ENCODE measurements around the gene ALOX15B. TPM values are rescaled to one million over a fixed set of nuclear protein-coding genes. Genes with fewer than 3 reads are reported as not detected.

ALOX15B gene
- total RNA-seq, 2 experiments from 2014 or later = not detected

GRCh38 chr17:8046929-8047768 lies 8.3 kb downstream of the ALOX15B start:
- no peaks in the 10 kb centered on the region for H3K36me3 Mint-ChIP-seq
- no peaks in the 10 kb centered on the region for H3K4me1 Mint-ChIP-seq (ENCODE audit: low read depth)
- no peaks in the 10 kb centered on the region for H3K9me3 Mint-ChIP-seq
- no peak overlapping the region for H3K27ac Mint-ChIP-seq
- peaks cover 2% of the 10 kb centered on the region for H3K27me3 Mint-ChIP-seq
- intact Hi-C loops (cut with micrococcal nuclease) = no loop called here
- no peak for DNase-seq
- ChIA-PET CTCF (interaction anchor here (0.6 kb wide), 1 partner anchor 9 kb away, joined by 3 read pairs; no protein-coding TSS in a partner anchor), POLR2A (no interaction called here)
- H3K4me3 Mint-ChIP-seq = no peak overlapping the region

GRCh38 chr17:8047769-8048110 lies 8.9 kb downstream of the ALOX15B start:
- intact Hi-C loops (cut with micrococcal nuclease) = no loop called here
- H3K4me1 Mint-ChIP-seq (ENCODE audit: low read depth) = no peaks in the 10 kb centered on the region
- no peak for DNase-seq
- peaks cover 2% of the 10 kb centered on the region for H3K27me3 Mint-ChIP-seq
- no peak overlapping the region for H3K27ac Mint-ChIP-seq
- CTCF ChIA-PET = no interaction called here
- no peaks in the 10 kb centered on the region for H3K9me3 Mint-ChIP-seq
- H3K36me3 Mint-ChIP-seq = no peaks in the 10 kb centered on the region
- POLR2A ChIA-PET = no interaction called here
- no peak overlapping the region for H3K4me3 Mint-ChIP-seq

GRCh38 chr17:8048236-8048635 lies 9.4 kb downstream of the ALOX15B start:
- DNase-seq = no peak
- Mint-ChIP-seq H3K4me1 (ENCODE audit: low read depth) (no peaks in the 10 kb centered on the region), H3K27ac (no peak overlapping the region), H3K36me3 (no peaks in the 10 kb centered on the region), H3K27me3 (peaks cover 2% of the 10 kb centered on the region), H3K4me3 (no peak overlapping the region), H3K9me3 (no peaks in the 10 kb centered on the region)
- ChIA-PET POLR2A (no interaction called here), CTCF (no interaction called here)
- intact Hi-C loops (cut with micrococcal nuclease) = no loop called here

- Mint-ChIP-seq H3K9me3 (no peaks in the 10 kb centered on the region), H3K27me3 (no peaks in the 10 kb centered on the region), H3K36me3 (no peaks in the 10 kb centered on the region), H3K4me1 (ENCODE audit: low read depth) (no peaks in the 10 kb centered on the region), H3K27ac (no peak overlapping the region), H3K4me3 (no peak overlapping the region)
- ChIA-PET POLR2A (no interaction called here), CTCF (no interaction called here)
- no peak for DNase-seq
- intact Hi-C loops (cut with micrococcal nuclease) = no loop called here
Observed at GRCh38 chr17:8048736-8049135, 9.9 kb downstream of the ALOX15B start.

- H3K36me3 Mint-ChIP-seq = no peaks in the 10 kb centered on the region
- H3K4me1 Mint-ChIP-seq (ENCODE audit: low read depth) = peaks cover 7% of the 10 kb centered on the region
- peaks cover 4% of the 10 kb centered on the region for H3K27me3 Mint-ChIP-seq
- no peak overlapping the region for H3K27ac Mint-ChIP-seq
- intact Hi-C loops (cut with micrococcal nuclease) = no loop called here
- CTCF ChIA-PET = interaction anchor here (1.5 to 1.7 kb wide), 2 partner anchors 22 to 62 kb away, joined by 4 to 8 read pairs; no protein-coding TSS in a partner anchor
- no peak for DNase-seq
- H3K4me3 Mint-ChIP-seq = no peak overlapping the region
- POLR2A ChIA-PET = no interaction called here
- H3K9me3 Mint-ChIP-seq = no peaks in the 10 kb centered on the region
Observed at GRCh38 chr17:8051831-8052230, 13.0 kb downstream of the ALOX15B start.

GRCh38 chr17:8052256-8053252 lies 13.7 kb downstream of the ALOX15B start:
- intact Hi-C loops (cut with micrococcal nuclease) = no loop called here
- ChIA-PET POLR2A (no interaction called here), CTCF (interaction anchor here (0.6 to 1.7 kb wide), 3 partner anchors 11 to 63 kb away, joined by 4 to 8 read pairs (median 4); no protein-coding TSS in a partner anchor)
- DNase-seq = no peak
- Mint-ChIP-seq H3K36me3 (no peaks in the 10 kb centered on the region), H3K9me3 (no peaks in the 10 kb centered on the region), H3K4me1 (ENCODE audit: low read depth) (peaks cover 8% of the 10 kb centered on the region), H3K4me3 (no peak overlapping the region), H3K27ac (no peak overlapping the region), H3K27me3 (peaks cover 10% of the 10 kb centered on the region)

- Mint-ChIP-seq H3K27ac (no peak overlapping the region), H3K9me3 (no peaks in the 10 kb centered on the region), H3K4me3 (no peak overlapping the region), H3K4me1 (ENCODE audit: low read depth) (peaks cover 9% of the 10 kb centered on the region), H3K27me3 (peaks cover 10% of the 10 kb centered on the region), H3K36me3 (no peaks in the 10 kb centered on the region)
- ChIA-PET CTCF (interaction anchor here (1.0 to 10.1 kb wide), 2 partner anchors 12 to 20 kb away, joined by 3 to 298 read pairs; no protein-coding TSS in a partner anchor), POLR2A (no interaction called here)
- intact Hi-C loops (cut with micrococcal nuclease) = no loop called here
- DNase-seq = peak; percentile 2
Observed at GRCh38 chr17:8053600-8053999, 14.7 kb downstream of the ALOX15B start.

GRCh38 chr17:8055851-8056231 lies 17.0 kb downstream of the ALOX15B start:
- CTCF ChIA-PET = interaction anchor here (0.8 to 10.1 kb wide), 15 partner anchors 9 to 312 kb away, joined by 3 to 298 read pairs (median 22); partner anchors contain the start of gene ALOXE3
- POLR2A ChIA-PET = no interaction called here
- H3K9me3 Mint-ChIP-seq = no peaks in the 10 kb centered on the region
- H3K36me3 Mint-ChIP-seq = no peaks in the 10 kb centered on the region
- H3K27me3 Mint-ChIP-seq = peaks cover 27% of the 10 kb centered on the region
- H3K27ac Mint-ChIP-seq = no peak overlapping the region
- DNase-seq = no peak
- peaks cover 9% of the 10 kb centered on the region for H3K4me1 Mint-ChIP-seq (ENCODE audit: low read depth)
- intact Hi-C loops (cut with micrococcal nuclease) = loop anchor here (2.0 to 5.0 kb wide), 4 partner anchors 39 to 314 kb away; no protein-coding TSS in a partner anchor
- H3K4me3 Mint-ChIP-seq = no peak overlapping the region

GRCh38 chr17:8056232-8056975 lies 17.5 kb downstream of the ALOX15B start:
- ChIA-PET POLR2A (no interaction called here), CTCF (interaction anchor here (0.8 to 10.1 kb wide), 23 partner anchors 9 to 313 kb away, joined by 3 to 298 read pairs (median 7); partner anchors contain the start of genes ALOXE3 and NAA38)
- intact Hi-C loops (cut with micrococcal nuclease) = loop anchor here (2.0 to 5.0 kb wide), 4 partner anchors 40 to 314 kb away; no protein-coding TSS in a partner anchor
- no peak overlapping the region for H3K27ac Mint-ChIP-seq
- H3K27me3 Mint-ChIP-seq = peaks cover 32% of the 10 kb centered on the region
- H3K9me3 Mint-ChIP-seq = no peaks in the 10 kb centered on the region
- DNase-seq = peak; percentile 70
- H3K4me1 Mint-ChIP-seq (ENCODE audit: low read depth) = peaks cover 9% of the 10 kb centered on the region
- H3K36me3 Mint-ChIP-seq = no peaks in the 10 kb centered on the region
- H3K4me3 Mint-ChIP-seq = no peak overlapping the region

GRCh38 chr17:8056976-8057625 lies 18.2 kb downstream of the ALOX15B start:
- POLR2A ChIA-PET = no interaction called here
- peak; percentile 6 for DNase-seq
- H3K4me3 Mint-ChIP-seq = no peak overlapping the region

GRCh38 chr17:8057691-8058114 lies 18.8 kb downstream of the ALOX15B start:
- peak; percentile 46 for DNase-seq
- Mint-ChIP-seq H3K9me3 (no peaks in the 10 kb centered on the region), H3K4me1 (ENCODE audit: low read depth) (peaks cover 12% of the 10 kb centered on the region), H3K4me3 (no peak overlapping the region), H3K27ac (no peak overlapping the region), H3K36me3 (no peaks in the 10 kb centered on the region), H3K27me3 (peaks cover 42% of the 10 kb centered on the region)
- ChIA-PET CTCF (interaction anchor here (0.6 to 10.1 kb wide), 34 partner anchors 8 to 314 kb away, joined by 3 to 298 read pairs (median 4); partner anchors contain the start of genes ALOXE3, GUCY2D and HES7), POLR2A (no interaction called here)
- intact Hi-C loops (cut with micrococcal nuclease) = loop anchor here (2.0 to 5.0 kb wide), 4 partner anchors 41 to 315 kb away; no protein-coding TSS in a partner anchor

More at GRCh38 chr17:8056976-8057625, 18.2 kb downstream of the ALOX15B start:
- CTCF ChIA-PET = interaction anchor here (0.7 to 10.1 kb wide), 34 partner anchors 9 to 353 kb away, joined by 3 to 298 read pairs (median 4); partner anchors contain the start of genes ALOXE3, GUCY2D and NAA38
- Mint-ChIP-seq H3K27ac (no peak overlapping the region), H3K4me1 (ENCODE audit: low read depth) (peaks cover 9% of the 10 kb centered on the region), H3K36me3 (no peaks in the 10 kb centered on the region), H3K27me3 (peaks cover 39% of the 10 kb centered on the region), H3K9me3 (no peaks in the 10 kb centered on the region)
- intact Hi-C loops (cut with micrococcal nuclease) = loop anchor here (2.0 to 5.0 kb wide), 4 partner anchors 40 to 315 kb away; no protein-coding TSS in a partner anchor

All from activated CD4-positive, alpha-beta memory T cell treated with anti-CD3 and anti-CD28 coated beads for 36 hours (primary cell).